PC-9 (cell line): ENCODE data around the gene TAF3. TPM values are rescaled to one million over a fixed set of nuclear protein-coding genes. Genes with fewer than 3 reads are reported as not detected.

Experiments
- BruUV-seq: library from RNA; stranded (reverse); fragments of 400-500 nt; replicated peaks from 2 replicates; lab custom pipeline; 2021; lab: Mats Ljungman, UMichigan
- CTCF ChIA-PET: fragments of 300-600 bp; sonication (Branson Sonifier 250); formaldehyde crosslinking; loops from one replicate; lab custom pipeline; 2022; ENCODE audit warnings: antibody characterized with exemption; lab: Charles Lee
- POLR2A ChIA-PET: fragments of 300-600 bp; sonication (Branson Sonifier 250); formaldehyde crosslinking; loops from one replicate; lab custom pipeline; 2022; ENCODE audit warnings: antibody characterized with exemption; ENCODE audit not compliant: unreplicated experiment; lab: Charles Lee
- DNase-seq, 2 experiments: peaks; one replicate each; pipeline versions ENCODE4 v3.0.0 to v3.0.0-alpha.2; 2015 to 2022; ENCODE audit warnings: mixed read lengths in 1 of 2
- H2AFZ ChIP-seq: fragments of 200-600 bp; sonication (generic); 2 replicates; pipeline ENCODE4 v1.8.1; 2017; ENCODE audit warnings: antibody characterized with exemption
- H3F3A ChIP-seq: fragments of 200-600 bp; sonication (generic); 2 replicates; pipeline ENCODE4 v1.8.1; 2017; ENCODE audit warnings: antibody characterized with exemption, mild to moderate bottlenecking, low read depth; ENCODE audit not compliant: insufficient read depth
- H3K27ac ChIP-seq: fragments of 200-600 bp; sonication (generic); 2 replicates; pipeline ENCODE4 v1.6.1; 2016; ENCODE audit warnings: mixed run types
- H3K27me3 ChIP-seq: fragments of 200-600 bp; sonication (generic); 2 replicates; pipeline ENCODE4 v1.6.1; 2016; ENCODE audit warnings: low read depth, mixed run types; ENCODE audit not compliant: insufficient read depth
- H3K36me3 ChIP-seq: fragments of 200-600 bp; sonication (generic); 2 replicates; pipeline ENCODE4 v1.6.1; 2016; ENCODE audit warnings: low read depth, mixed run types
- H3K4me1 ChIP-seq: fragments of 200-600 bp; sonication (generic); replicated peaks from 2 replicates; pipeline ENCODE4 v1.6.1; 2016; ENCODE audit warnings: mixed run types; ENCODE audit not compliant: insufficient read depth
- H3K4me2 ChIP-seq: fragments of 200-600 bp; sonication (generic); 2 replicates; pipeline ENCODE4 v1.6.1; 2017; ENCODE audit warnings: mixed run types
- H3K4me3 ChIP-seq: fragments of 200-600 bp; sonication (generic); 2 replicates; pipeline ENCODE4 v1.6.1; 2016; ENCODE audit warnings: mixed run types
- H3K79me2 ChIP-seq: fragments of 200-600 bp; sonication (generic); 2 replicates; pipeline ENCODE4 v1.6.1; 2017; ENCODE audit warnings: low read depth, mixed run types
- H3K9me2 ChIP-seq: fragments of 200-600 bp; sonication (generic); 2 replicates; pipeline ENCODE4 v1.8.1; 2017; ENCODE audit warnings: mild to moderate bottlenecking; ENCODE audit not compliant: insufficient read depth
- H3K9me3 ChIP-seq: fragments of 200-600 bp; sonication (generic); 2 replicates; pipeline ENCODE4 v1.8.1; 2016; ENCODE audit warnings: low read depth; ENCODE audit not compliant: insufficient read depth
- H4K20me1 ChIP-seq: fragments of 200-600 bp; sonication (generic); 2 replicates; pipeline ENCODE4 v1.8.1; 2017; ENCODE audit not compliant: insufficient read depth
- CTCF ChIP-seq: fragments of 200-600 bp; sonication (generic); conservative IDR thresholded peaks from 2 replicates; pipeline ENCODE4 v1.6.1; 2017; ENCODE audit warnings: mixed run types, antibody characterized with exemption, mild to moderate bottlenecking, moderate library complexity
- EZH2 ChIP-seq: fragments of 200-600 bp; sonication (generic); IDR thresholded peaks from 2 replicates; pipeline ENCODE4 v1.8.0; 2017; ENCODE audit warnings: antibody characterized with exemption, low read depth
- intact Hi-C: fragments of 100-400 bp; cut with micrococcal nuclease; formaldehyde crosslinking; loops from one replicate; pipeline ENCODE4 v1.10.0; 2022; ENCODE audit not compliant: unreplicated experiment
- total RNA-seq: library from RNA; stranded (reverse); gene quantifications from 2 replicates; pipeline ENCODE4 v1.2.3, GENCODE V29; 2021

Gene TAF3
- total RNA-seq, 1 experiment from 2014 or later = 7.7 TPM

- intact Hi-C loops = no loop called here
- Histone ChIP-seq H3K9me2 (no peaks in the 10 kb centered on the region), H3K4me1 (0 out of 2 replicates have a peak, but pooled peaks cover 5% of the 10 kb centered on the region), H3K36me3 (no peaks in the 10 kb centered on the region), H2AFZ (no peak overlapping the region), H3F3A (no peaks in the 10 kb centered on the region), H4K20me1 (no peaks in the 10 kb centered on the region), H3K9me3 (no peaks in the 10 kb centered on the region), H3K4me2 (no peak overlapping the region), H3K27ac (no peak overlapping the region), H3K79me2 (peaks cover 6% of the 10 kb centered on the region; the same call in 1 of the 2 replicates), H3K27me3 (no peaks in the 10 kb centered on the region), H3K4me3 (no peak overlapping the region)
- DNase-seq = no peak
- BruUV-seq = no TSS peak
- ChIA-PET POLR2A (no interaction called here), CTCF (no interaction called here)
- no peak for TF ChIP-seq EZH2
- no peak for TF ChIP-seq CTCF
Measured at GRCh38 chr10:7813481-7813880, 4.8 kb upstream of the TAF3 start.

- DNase-seq = no peak
- peaks cover 24% of the 10 kb centered on the region for H3K79me2 ChIP-seq
- TF ChIP-seq EZH2 = no peak
- no peak for TF ChIP-seq CTCF
- no peaks in the 10 kb centered on the region for H3K27me3 ChIP-seq
- H3K9me2 ChIP-seq = no peaks in the 10 kb centered on the region
- H3K27ac ChIP-seq = peak overlapping the region; percentile 78
- CTCF ChIA-PET = no interaction called here
- no peaks in the 10 kb centered on the region; the same call in 1 of the 2 replicates for H4K20me1 ChIP-seq
- H3K36me3 ChIP-seq = no peaks in the 10 kb centered on the region
- H3K4me3 ChIP-seq = peak overlapping the region; percentile 82
- BruUV-seq = TSS peak; percentile 88
- peak overlapping the region; percentile 92 for H2AFZ ChIP-seq
- no peaks in the 10 kb centered on the region for H3K9me3 ChIP-seq
- H3K4me1 ChIP-seq = peaks cover 14% of the 10 kb centered on the region; the same call in 1 of the 2 replicates
- no peaks in the 10 kb centered on the region for H3F3A ChIP-seq
- H3K4me2 ChIP-seq = peak overlapping the region; percentile 92
- POLR2A ChIA-PET = interaction anchor here (0.5 to 0.7 kb wide), 3 partner anchors 64 to 1432 kb away, joined by 4 to 13 read pairs (median 9); no protein-coding TSS in a partner anchor
- intact Hi-C loops = no loop called here
Measured at GRCh38 chr10:7817576-7817975, 729 bp upstream of the TAF3 start.

GRCh38 chr10:7817984-7818294, 366 bp upstream of the TAF3 start:
- DNase-seq = no peak
- ChIA-PET POLR2A (interaction anchor here (0.5 to 0.7 kb wide), 3 partner anchors 63 to 1431 kb away, joined by 4 to 13 read pairs (median 9); no protein-coding TSS in a partner anchor), CTCF (no interaction called here)
- Histone ChIP-seq H3K79me2 (peaks cover 24% of the 10 kb centered on the region), H3K27me3 (no peaks in the 10 kb centered on the region), H3K4me1 (peaks cover 14% of the 10 kb centered on the region; the same call in 1 of the 2 replicates), H3K27ac (peak overlapping the region; percentile 78), H3K4me2 (peak overlapping the region; percentile 92), H3K4me3 (peak overlapping the region; percentile 82), H3K36me3 (no peaks in the 10 kb centered on the region), H2AFZ (peak overlapping the region; percentile 92), H3F3A (no peaks in the 10 kb centered on the region), H3K9me3 (no peaks in the 10 kb centered on the region), H3K9me2 (no peaks in the 10 kb centered on the region), H4K20me1 (no peaks in the 10 kb centered on the region; the same call in 1 of the 2 replicates)
- intact Hi-C loops = loop anchor here (1.0 kb wide), 1 partner anchor 30 kb away; the partner anchor contains the start of gene ATP5F1C
- no TSS peak for BruUV-seq
- TF ChIP-seq CTCF (no peak), EZH2 (no peak)
